ENCODE data around the gene YPEL2. TPM values are rescaled to one million over a fixed set of nuclear protein-coding genes. Genes with fewer than 3 reads are reported as not detected.

The YPEL2 gene
- total RNA-seq, 6 experiments from 2014 or later, result 2.9 to 8.8 (median 4.6) TPM

- Mint-ChIP-seq H3K4me1 (ENCODE audit: low read depth) (peaks cover 56% of the 10 kb centered on the region), H3K9me3 (no peaks in the 10 kb centered on the region), H3K4me3 (no peak overlapping the region), H3K27ac (no peak overlapping the region), H3K36me3 (ENCODE audit: low read depth) (no peaks in the 10 kb centered on the region), H3K27me3 (ENCODE audit: insufficient read depth) (peaks cover 2% of the 10 kb centered on the region; the same call in 1 of the 2 replicates)
- no peak for DNase-seq
- no peak for TF ChIP-seq CTCF (IDR thresholded peaks at IDR 0.05)
Measured at GRCh38 chr17:59431601-59432000, 100.1 kb downstream of the YPEL2 start.

- TF ChIP-seq CTCF (IDR thresholded peaks at IDR 0.05), result no peak
- H3K27me3 Mint-ChIP-seq (ENCODE audit: insufficient read depth), result peaks cover 2% of the 10 kb centered on the region; the same call in 1 of the 2 replicates
- no peak for DNase-seq
- peaks cover 46% of the 10 kb centered on the region for H3K4me1 Mint-ChIP-seq (ENCODE audit: low read depth)
- no peaks in the 10 kb centered on the region for H3K9me3 Mint-ChIP-seq
- no peak overlapping the region for H3K27ac Mint-ChIP-seq
- H3K36me3 Mint-ChIP-seq (ENCODE audit: low read depth), result no peaks in the 10 kb centered on the region
- H3K4me3 Mint-ChIP-seq, result no peak overlapping the region
Measured at GRCh38 chr17:59432657-59433056, 101.2 kb downstream of the YPEL2 start.

GRCh38 chr17:59433586-59433985 lies 102.1 kb downstream of the YPEL2 start:
- no peak for DNase-seq
- Mint-ChIP-seq H3K27me3 (ENCODE audit: insufficient read depth) (peaks cover 2% of the 10 kb centered on the region; the same call in 1 of the 2 replicates), H3K4me1 (ENCODE audit: low read depth) (peaks cover 37% of the 10 kb centered on the region), H3K4me3 (no peak overlapping the region), H3K36me3 (ENCODE audit: low read depth) (no peaks in the 10 kb centered on the region), H3K27ac (no peak overlapping the region), H3K9me3 (no peaks in the 10 kb centered on the region)
- no peak for TF ChIP-seq CTCF (IDR thresholded peaks at IDR 0.05)

- peaks cover 37% of the 10 kb centered on the region for H3K4me1 Mint-ChIP-seq (ENCODE audit: low read depth)
- no peak for DNase-seq
- H3K9me3 Mint-ChIP-seq, result no peaks in the 10 kb centered on the region
- H3K27me3 Mint-ChIP-seq (ENCODE audit: insufficient read depth), result peaks cover 2% of the 10 kb centered on the region; the same call in 1 of the 2 replicates
- no peak overlapping the region for H3K27ac Mint-ChIP-seq
- no peak overlapping the region for H3K4me3 Mint-ChIP-seq
- H3K36me3 Mint-ChIP-seq (ENCODE audit: low read depth), result no peaks in the 10 kb centered on the region
- TF ChIP-seq CTCF (IDR thresholded peaks at IDR 0.05), result no peak
Measured at GRCh38 chr17:59434429-59434828, 103.0 kb downstream of the YPEL2 start.

- Mint-ChIP-seq H3K36me3 (ENCODE audit: low read depth) (no peaks in the 10 kb centered on the region), H3K4me1 (ENCODE audit: low read depth) (peaks cover 45% of the 10 kb centered on the region), H3K27ac (peak overlapping the region; percentile 58; the same call in 1 of the 2 replicates), H3K27me3 (ENCODE audit: insufficient read depth) (peaks cover 2% of the 10 kb centered on the region; the same call in 1 of the 2 replicates), H3K9me3 (no peaks in the 10 kb centered on the region), H3K4me3 (peak overlapping the region; percentile 44)
- DNase-seq, result peak; percentile 81
- no peak for TF ChIP-seq CTCF (IDR thresholded peaks at IDR 0.05)
Measured at GRCh38 chr17:59435238-59435637, 103.8 kb downstream of the YPEL2 start.

- no peak overlapping the region for H3K27ac Mint-ChIP-seq
Measured at GRCh38 chr17:59436900-59437299, 105.4 kb downstream of the YPEL2 start.

More at GRCh38 chr17:59436900-59437299, 105.4 kb downstream of the YPEL2 start:
- no peak for DNase-seq
- H3K9me3 Mint-ChIP-seq, result no peaks in the 10 kb centered on the region
- TF ChIP-seq CTCF (IDR thresholded peaks at IDR 0.05), result no peak
- no peak overlapping the region for H3K4me3 Mint-ChIP-seq
- H3K36me3 Mint-ChIP-seq (ENCODE audit: low read depth), result no peaks in the 10 kb centered on the region
- peaks cover 54% of the 10 kb centered on the region for H3K4me1 Mint-ChIP-seq (ENCODE audit: low read depth)
- H3K27me3 Mint-ChIP-seq (ENCODE audit: insufficient read depth), result peaks cover 2% of the 10 kb centered on the region; the same call in 1 of the 2 replicates

All from HFFc6 (cell line).